ENCODE data around the gene NR5A2. TPM values are rescaled to one million over a fixed set of nuclear protein-coding genes. Genes with fewer than 3 reads are reported as not detected.

NR5A2 gene
- total RNA-seq, 1 donor = not detected

- no peak for TF ChIP-seq CTCF (IDR thresholded peaks at IDR 0.05; ENCODE audit: insufficient read depth, low read depth, low read length)
- H3K4me3 ChIP-seq (ENCODE audit: low read depth, low read length) = no peak overlapping the region
- no peak for DNase-seq (ENCODE audit: low read depth)
Measured at GRCh38 chr1:200053646-200054045, 26.1 kb downstream of the NR5A2 start.

GRCh38 chr1:200058341-200058740, 30.8 kb downstream of the NR5A2 start:
- TF ChIP-seq CTCF (IDR thresholded peaks at IDR 0.05; ENCODE audit: insufficient read depth, low read depth, low read length) = no peak
- DNase-seq (ENCODE audit: low read depth) = no peak
- H3K4me3 ChIP-seq (ENCODE audit: low read depth, low read length) = no peak overlapping the region

GRCh38 chr1:200062143-200062542, 34.6 kb downstream of the NR5A2 start:
- H3K4me3 ChIP-seq (ENCODE audit: low read depth, low read length) = no peak overlapping the region
- no peak for DNase-seq (ENCODE audit: low read depth)
- no peak for TF ChIP-seq CTCF (IDR thresholded peaks at IDR 0.05; ENCODE audit: insufficient read depth, low read depth, low read length)

GRCh38 chr1:200072636-200073285, 45.3 kb downstream of the NR5A2 start:
- H3K4me3 ChIP-seq (ENCODE audit: low read depth, low read length) = no peak overlapping the region
- DNase-seq (ENCODE audit: low read depth) = no peak

GRCh38 chr1:200073286-200073637, 45.8 kb downstream of the NR5A2 start:
- H3K4me3 ChIP-seq (ENCODE audit: low read depth, low read length) = no peak overlapping the region
- TF ChIP-seq CTCF (IDR thresholded peaks at IDR 0.05; ENCODE audit: insufficient read depth, low read depth, low read length) = no peak
- DNase-seq (ENCODE audit: low read depth) = no peak

More at GRCh38 chr1:200072636-200073285, 45.3 kb downstream of the NR5A2 start:
- TF ChIP-seq CTCF (IDR thresholded peaks at IDR 0.05; ENCODE audit: insufficient read depth, low read depth, low read length) = no peak

GRCh38 chr1:200075522-200075921, 48.0 kb downstream of the NR5A2 start:
- TF ChIP-seq CTCF (IDR thresholded peaks at IDR 0.05; ENCODE audit: insufficient read depth, low read depth, low read length) = no peak
- H3K4me3 ChIP-seq (ENCODE audit: low read depth, low read length) = no peak overlapping the region
- DNase-seq (ENCODE audit: low read depth) = no peak

Data from fibroblast of villous mesenchyme (primary cell).